ENCODE results near the gene ATP5ME.
A peak's percentile ranks its signal among the peaks of the same experiment; 100 is the strongest.

ATP5ME gene

DNA sequence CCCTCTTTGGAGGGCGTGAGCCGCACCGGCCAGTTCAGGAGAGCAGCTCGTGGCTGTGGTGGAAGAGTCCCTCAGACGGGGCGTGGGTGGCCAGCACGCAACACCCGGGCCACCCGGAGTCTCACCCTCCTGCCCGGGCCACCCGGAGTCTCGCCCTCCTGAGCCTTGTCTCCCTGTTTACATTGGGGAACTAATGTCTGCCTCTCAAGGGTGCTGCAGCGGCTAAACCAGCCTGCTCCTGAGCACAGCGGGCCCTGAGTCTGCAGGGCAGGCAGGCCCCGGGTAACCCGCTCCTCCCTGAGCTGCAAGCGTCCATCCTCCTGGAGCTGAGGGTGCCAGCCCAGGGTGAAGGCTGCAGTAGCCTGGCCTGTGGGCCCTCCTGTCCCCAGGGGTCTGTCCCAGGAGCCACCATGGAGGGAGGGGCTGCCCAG, 45.8 kb downstream of the ATP5ME start:
- no peaks in the 10 kb centered on the region for H3K36me3 ChIP-seq
- H4K20me1 ChIP-seq: no peaks in the 10 kb centered on the region
- no peak overlapping the region for H3K9ac ChIP-seq
- no peak overlapping the region for H3K27ac ChIP-seq
- H3K9me3 ChIP-seq (replicated peaks in 1 of 11): peaks cover 23 to 40% (median 29%) of the 10 kb centered on the region in 11 experiments
- no peak for TF ChIP-seq Cebpa-rat (IDR thresholded peaks at IDR 0.05)
- peak overlapping the region in 7 of 11 experiments; percentile 8 to 48 (median 20); a peak in 4 of 22 replicates for H3K4me2 ChIP-seq
- H3K27me3 ChIP-seq: no peaks in the 10 kb centered on the region; a peak in 1 of 22 replicates
- peaks cover 24 to 57% (median 48%) of the 10 kb centered on the region in 10 experiments for H3K4me1 ChIP-seq
- H3K4me3 ChIP-seq: no peak overlapping the region

GRCh38 chr4:627347-628125, 46.5 kb downstream of the ATP5ME start:
- TF ChIP-seq Cebpa-rat (IDR thresholded peaks at IDR 0.05): no peak
- peaks cover 24 to 60% (median 52%) of the 10 kb centered on the region in 10 experiments for H3K4me1 ChIP-seq
- H3K27me3 ChIP-seq: no peaks in the 10 kb centered on the region; a peak in 1 of 22 replicates
- no peak overlapping the region for H3K27ac ChIP-seq
- H4K20me1 ChIP-seq: no peaks in the 10 kb centered on the region
- H3K4me2 ChIP-seq: peak overlapping the region in 7 of 11 experiments; percentile 8 to 42 (median 23); a peak in 8 of 22 replicates
- H3K36me3 ChIP-seq: no peaks in the 10 kb centered on the region
- peaks cover 15 to 32% (median 22%) of the 10 kb centered on the region in 11 experiments for H3K9me3 ChIP-seq (replicated peaks in 1 of 11)
- H3K9ac ChIP-seq: no peak overlapping the region
- no peak overlapping the region for H3K4me3 ChIP-seq

- TF ChIP-seq Cebpa-rat (IDR thresholded peaks at IDR 0.05): no peak
- H3K27me3 ChIP-seq: no peaks in the 10 kb centered on the region; a peak in 1 of 22 replicates
- H4K20me1 ChIP-seq: no peaks in the 10 kb centered on the region
- H3K9me3 ChIP-seq (replicated peaks in 1 of 11): peaks cover 4 to 21% (median 11%) of the 10 kb centered on the region in 11 experiments
- H3K9ac ChIP-seq: no peak overlapping the region
- no peaks in the 10 kb centered on the region for H3K36me3 ChIP-seq
- H3K4me1 ChIP-seq: peaks cover 24 to 60% (median 52%) of the 10 kb centered on the region in 10 experiments
- no peak overlapping the region for H3K27ac ChIP-seq
- peak overlapping the region in 6 of 11 experiments; percentile 16 to 72 (median 27); a peak in 8 of 22 replicates for H3K4me2 ChIP-seq
- H3K4me3 ChIP-seq: no peak overlapping the region
Observed at GRCh38 chr4:626201-627091, 47.6 kb downstream of the ATP5ME start.

DNA sequence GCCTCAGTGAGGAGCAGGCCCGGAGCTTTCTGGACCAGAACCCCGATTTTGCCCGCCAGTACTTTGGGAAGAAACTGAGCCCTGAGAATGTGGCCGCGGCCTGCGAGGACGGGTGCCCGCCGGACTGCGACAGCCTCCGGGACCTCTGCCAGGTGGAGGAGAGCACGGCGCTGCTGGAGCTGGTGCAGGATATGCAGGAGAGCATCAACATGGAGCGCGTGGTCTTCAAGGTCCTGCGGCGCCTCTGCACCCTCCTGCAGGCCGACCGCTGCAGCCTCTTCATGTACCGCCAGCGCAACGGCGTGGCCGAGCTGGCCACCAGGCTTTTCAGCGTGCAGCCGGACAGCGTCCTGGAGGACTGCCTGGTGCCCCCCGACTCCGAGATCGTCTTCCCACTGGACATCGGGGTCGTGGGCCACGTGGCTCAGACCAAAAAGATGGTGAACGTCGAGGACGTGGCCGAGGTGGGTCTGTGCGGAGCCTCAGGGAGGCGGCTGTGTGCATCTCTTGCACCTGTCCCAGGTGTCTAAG, 48.4 kb downstream of the ATP5ME start:
- Histone ChIP-seq H3K4me1 (peaks cover 24 to 60% (median 52%) of the 10 kb centered on the region in 10 experiments), H4K20me1 (no peaks in the 10 kb centered on the region), H3K36me3 (no peaks in the 10 kb centered on the region), H3K9me3 (replicated peaks in 1 of 11) (peaks cover 0 to 14% (median 4%) of the 10 kb centered on the region in 11 experiments; a peak in 7 of 22 replicates), H3K27me3 (no peaks in the 10 kb centered on the region; a peak in 1 of 22 replicates), H3K4me2 (peak overlapping the region; percentile 63 to 88 (median 78); a peak in 20 of 22 replicates), H3K9ac (no peak overlapping the region), H3K4me3 (no peak overlapping the region), H3K27ac (no peak overlapping the region)
- no peak for TF ChIP-seq Cebpa-rat (IDR thresholded peaks at IDR 0.05)

- H3K4me3 ChIP-seq: no peak within 1 kb of the TSS; a peak in 1 of 20 replicates
- TF ChIP-seq Cebpa-rat (IDR thresholded peaks at IDR 0.05): no peak
Observed at GRCh38 chr4:624705-625590, 49.1 kb downstream of the ATP5ME start, which contains the start of gene PDE6B. Gene PDE6B (plus strand): TSS chr4:625573. CDS start chr4:625627, 54 bp downstream.

GRCh38 chr4:623914-624566, 50.0 kb downstream of the ATP5ME start:
- H3K36me3 ChIP-seq: no peaks in the 10 kb centered on the region
- peaks cover 0 to 10% (median 6%) of the 10 kb centered on the region in 11 experiments; a peak in 11 of 22 replicates for H3K9me3 ChIP-seq (replicated peaks in 1 of 11)
- no peaks in the 10 kb centered on the region; a peak in 1 of 22 replicates for H3K27me3 ChIP-seq
- H3K9ac ChIP-seq: no peak overlapping the region
- H3K4me2 ChIP-seq: peak overlapping the region; percentile 63 to 88 (median 78)
- no peak for TF ChIP-seq Cebpa-rat (IDR thresholded peaks at IDR 0.05)
- H3K4me1 ChIP-seq: peaks cover 24 to 58% (median 51%) of the 10 kb centered on the region in 10 experiments
- H3K27ac ChIP-seq: no peak overlapping the region
- H4K20me1 ChIP-seq: no peaks in the 10 kb centered on the region
- no peak overlapping the region for H3K4me3 ChIP-seq

More at GRCh38 chr4:624705-625590, 49.1 kb downstream of the ATP5ME start, which contains the start of gene PDE6B:
- Histone ChIP-seq H3K9ac (no peak within 1 kb of the TSS), H3K4me2 (peak within 1 kb of the TSS; percentile 63 to 88 (median 78)), H3K4me1 (peaks cover 24 to 60% (median 52%) of the 10 kb centered on the region in 10 experiments), H3K27me3 (no peaks in the 10 kb centered on the region; a peak in 1 of 22 replicates), H3K36me3 (no peaks in the 10 kb centered on the region), H4K20me1 (no peaks in the 10 kb centered on the region), H3K9me3 (replicated peaks in 1 of 11) (peaks cover 0 to 6% (median 0%) of the 10 kb centered on the region in 11 experiments; a peak in 4 of 22 replicates), H3K27ac (no peak within 1 kb of the TSS)

DNA sequence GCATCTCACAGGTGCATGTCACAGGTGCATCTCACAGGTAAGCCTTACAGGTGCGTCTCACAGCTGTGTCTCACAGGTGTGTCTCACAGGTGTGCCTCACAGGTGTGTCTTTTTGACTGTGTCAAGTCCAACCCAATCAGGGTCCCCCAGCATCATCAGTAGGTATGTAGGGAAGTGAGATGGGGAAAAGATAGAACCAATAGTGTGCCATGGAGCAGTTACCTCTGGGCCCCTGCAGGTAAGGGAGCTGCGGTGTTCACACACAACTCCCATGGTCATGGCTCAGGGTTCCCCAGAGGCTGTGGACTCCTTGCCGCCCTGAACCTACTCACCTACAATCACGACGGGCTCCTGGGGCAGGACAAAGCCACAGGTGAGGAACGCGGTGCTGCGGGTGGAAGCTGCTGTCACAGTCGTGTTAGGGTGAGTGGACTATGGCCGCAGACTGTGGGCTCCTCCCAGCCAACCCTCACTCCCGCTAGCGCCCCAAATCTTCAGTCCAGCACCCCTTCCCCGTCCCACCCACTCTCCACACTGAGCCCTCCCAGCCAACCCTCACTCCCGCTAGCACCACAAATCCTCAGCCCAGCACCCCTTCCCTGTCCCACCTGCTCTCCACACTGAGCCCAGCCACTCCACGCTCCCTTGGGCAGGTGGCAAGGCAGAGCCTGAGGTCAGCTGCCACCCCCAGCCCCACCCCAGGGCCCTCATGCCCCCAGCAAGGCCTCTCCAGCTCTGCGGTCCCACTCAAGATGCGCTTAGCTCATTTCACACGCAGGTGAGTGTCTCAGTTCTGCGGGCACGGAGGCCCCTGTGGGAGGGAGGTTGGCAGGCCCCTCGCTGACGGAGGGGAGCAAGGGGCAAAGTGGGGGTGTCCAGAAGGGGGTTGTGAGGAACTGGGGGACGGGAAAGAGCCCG, 50.8 kb downstream of the ATP5ME start:
- Histone ChIP-seq H3K9me3 (replicated peaks in 1 of 11) (peaks cover 4 to 17% (median 11%) of the 10 kb centered on the region in 11 experiments; a peak in 17 of 22 replicates), H3K4me2 (peak overlapping the region; percentile 41 to 83 (median 57); a peak in 18 of 22 replicates), H3K27me3 (no peaks in the 10 kb centered on the region; a peak in 1 of 22 replicates), H3K36me3 (no peaks in the 10 kb centered on the region), H4K20me1 (no peaks in the 10 kb centered on the region), H3K4me1 (peaks cover 24 to 50% (median 43%) of the 10 kb centered on the region in 10 experiments), H3K27ac (no peak overlapping the region), H3K4me3 (no peak overlapping the region), H3K9ac (no peak overlapping the region)
- TF ChIP-seq Cebpa-rat (IDR thresholded peaks at IDR 0.05): no peak

Data from BLaER1 treated with 17β-estradiol and CSF1 and Interleukin-3, amounts not matched to agents 10 nM and 100 nM (cell line).